ENCODE measurements around the gene XPA. TPM values are rescaled to one million over a fixed set of nuclear protein-coding genes. Genes with fewer than 3 reads are reported as not detected.
"Not testable (repeated sequence)": the region's sequence is repeated elsewhere in the genome, so short reads cannot be mapped to it uniquely, and the experiment has no call there.

XPA gene
- total and polyA plus RNA-seq, 10 donors = 11.4 to 24.2 (median 16.0) TPM

GRCh38 chr9:97703437-97704344 lies 6.6 kb upstream of the XPA start:
- 73 to 86% (median 78%) methylated on average over 11 of the region's 11 CpGs for WGBS, 5 donors
- no peak overlapping the region for H3K27ac ChIP-seq
- H3K4me3 ChIP-seq = no peak overlapping the region
- H3K36me3 ChIP-seq = no peaks in the 10 kb centered on the region
- no peak for TF ChIP-seq CTCF (IDR thresholded peaks at IDR 0.05 in 8 of 11, conservative IDR thresholded peaks at IDR 0.05 in 3 of 11)
- no peak for TF ChIP-seq POLR2AphosphoS5 (IDR thresholded peaks at IDR 0.05)
- TF ChIP-seq POLR2A (IDR thresholded peaks at IDR 0.05) = no peak
- peaks cover 0 to 10% (median 7%) of the 10 kb centered on the region in 6 donors for H3K4me1 ChIP-seq
- peaks cover 0 to 15% (median 0%) of the 10 kb centered on the region in 7 donors for H3K27me3 ChIP-seq (replicated peaks in 1 of 7)
- no peak for DNase-seq
- no peaks in the 10 kb centered on the region for H3K9me3 ChIP-seq
- intact Hi-C loops (cut with DNase I; ENCODE audit: low total_unique reads) = loop anchor here (10.0 kb wide), 1 partner anchor 561 kb away; no protein-coding TSS in a partner anchor

DNA sequence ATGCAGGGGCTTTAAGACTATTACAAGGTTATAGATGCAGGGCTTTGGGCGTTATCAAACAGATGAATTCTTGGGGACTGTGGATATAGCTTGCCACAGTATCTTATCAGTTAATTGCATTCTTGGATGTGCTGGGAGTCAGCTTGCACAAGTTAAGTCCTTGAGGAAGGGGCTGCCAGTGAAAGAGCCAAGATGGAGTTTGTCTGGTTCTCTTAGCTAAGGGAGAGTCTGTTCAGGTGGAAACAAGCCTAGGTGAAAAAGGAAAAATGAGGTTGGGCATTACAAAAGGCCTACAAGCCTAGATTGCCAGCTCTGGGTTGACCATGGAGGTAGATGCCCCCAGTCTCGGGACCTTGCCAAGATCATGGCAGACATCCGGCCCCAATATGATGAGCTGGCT lies 2.7 kb upstream of the XPA start:
- peaks cover 16 to 44% (median 32%) of the 10 kb centered on the region in 6 donors for H3K4me1 ChIP-seq
- H3K36me3 ChIP-seq; H3K27me3 ChIP-seq (replicated peaks in 1 of 7); DNase-seq; H3K9me3 ChIP-seq; H3K27ac ChIP-seq; H3K4me3 ChIP-seq: not testable (repeated sequence)
- WGBS, 5 donors = 90 to 96% (median 92%) methylated on average over 3 of the region's 3 CpGs
- intact Hi-C loops (cut with DNase I; ENCODE audit: low total_unique reads) = loop anchor here (10.0 kb wide), 1 partner anchor 565 kb away; no protein-coding TSS in a partner anchor

DNA sequence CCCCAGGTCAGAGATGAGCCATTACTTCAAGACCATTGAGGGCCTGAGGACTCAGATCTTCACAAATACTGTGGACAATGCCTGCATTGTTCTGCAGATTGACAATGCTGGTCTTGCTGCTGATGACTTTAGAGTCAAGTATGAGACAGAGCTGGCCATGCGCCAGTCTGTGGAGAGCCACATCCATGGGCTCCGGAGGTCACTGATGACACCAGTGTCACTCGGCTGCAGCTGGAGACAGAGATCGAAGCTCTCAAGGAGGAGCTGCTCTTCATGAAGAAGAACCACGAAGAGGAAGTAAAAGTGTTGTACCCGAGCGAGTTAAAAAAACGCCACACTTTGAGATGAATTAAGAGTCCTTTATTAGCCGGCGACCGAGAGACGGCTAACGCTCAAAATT lies 2.1 kb upstream of the XPA start:
- not testable (repeated sequence) for H3K27ac ChIP-seq
- 39 to 54% (median 45%) methylated on average over 13 of the region's 13 CpGs for WGBS, 5 donors
- peak; percentile 76 for DNase-seq

GRCh38 chr9:97698865-97699264 lies 1.7 kb upstream of the XPA start:
- intact Hi-C loops (cut with DNase I; ENCODE audit: low total_unique reads) = no loop called here
- DNase-seq = peak; percentile 75
- H3K36me3 ChIP-seq = no peaks in the 10 kb centered on the region
- no peaks in the 10 kb centered on the region for H3K27me3 ChIP-seq (replicated peaks in 1 of 7)
- H3K4me1 ChIP-seq = peaks cover 22 to 54% (median 41%) of the 10 kb centered on the region in 6 donors
- H3K4me3 ChIP-seq = no peak overlapping the region
- H3K9me3 ChIP-seq = no peaks in the 10 kb centered on the region
- no peak for TF ChIP-seq CTCF (IDR thresholded peaks at IDR 0.05 in 8 of 11, conservative IDR thresholded peaks at IDR 0.05 in 3 of 11)
- TF ChIP-seq POLR2A (IDR thresholded peaks at IDR 0.05) = no peak
- TF ChIP-seq POLR2AphosphoS5 (IDR thresholded peaks at IDR 0.05) = no peak
- 88 to 97% (median 97%) methylated on average over 14 of the region's 14 CpGs for WGBS, 5 donors
- H3K27ac ChIP-seq = no peak overlapping the region

More for the DNA sequence above, 2.1 kb upstream of the XPA start:
- H3K4me3 ChIP-seq; H3K27me3 ChIP-seq (replicated peaks in 1 of 7); intact Hi-C loops (cut with DNase I; ENCODE audit: low total_unique reads); H3K9me3 ChIP-seq; H3K36me3 ChIP-seq: not testable (repeated sequence)
- H3K4me1 ChIP-seq = peaks cover 19 to 49% (median 37%) of the 10 kb centered on the region in 6 donors

DNA sequence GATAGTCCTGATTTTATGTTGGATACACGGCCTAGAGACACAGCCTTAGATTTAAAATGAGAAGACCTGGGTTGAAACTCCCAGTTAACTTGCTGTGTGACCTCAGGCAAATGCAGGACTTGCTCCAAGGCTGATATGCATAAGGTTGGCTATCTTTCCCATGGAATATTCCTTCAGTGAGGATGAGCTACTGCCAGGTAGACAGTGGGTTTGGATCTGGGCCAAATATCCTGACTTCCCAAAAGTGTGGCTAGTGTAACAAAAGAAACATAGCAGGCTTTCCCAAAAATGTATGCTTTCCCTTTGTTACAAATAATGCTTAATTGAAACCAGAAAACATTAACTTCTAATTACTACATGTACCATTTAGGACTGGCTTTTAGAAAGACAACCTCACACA lies 697 bp upstream of the XPA start:
- peak overlapping the region in 7 of 8 donors; percentile 89 to 97 (median 93) for H3K27ac ChIP-seq
- WGBS, 5 donors = 36 to 64% (median 43%) methylated on average over 1 of the region's 1 CpG
- intact Hi-C loops (cut with DNase I; ENCODE audit: low total_unique reads) = no loop called here

More for the DNA sequence above, 697 bp upstream of the XPA start:
- H3K4me1 ChIP-seq = peaks cover 23 to 61% (median 43%) of the 10 kb centered on the region in 6 donors
- H3K4me3 ChIP-seq = peak overlapping the region in 4 of 8 donors; percentile 69 to 87 (median 70)
- no peak for TF ChIP-seq CTCF (IDR thresholded peaks at IDR 0.05 in 8 of 11, conservative IDR thresholded peaks at IDR 0.05 in 3 of 11)
- TF ChIP-seq POLR2AphosphoS5 (IDR thresholded peaks at IDR 0.05) = no peak
- no peak for TF ChIP-seq POLR2A (IDR thresholded peaks at IDR 0.05)
- H3K36me3 ChIP-seq = peaks cover 0 to 8% (median 1%) of the 10 kb centered on the region in 6 donors
- no peak for DNase-seq
- H3K27me3 ChIP-seq (replicated peaks in 1 of 7) = no peaks in the 10 kb centered on the region
- H3K9me3 ChIP-seq = no peaks in the 10 kb centered on the region

Measured in spleen (tissue), 11 donors.